ENCODE data around the gene TRAPPC4. TPM values are rescaled to one million over a fixed set of nuclear protein-coding genes. Genes with fewer than 3 reads are reported as not detected.

The TRAPPC4 gene
- total and polyA plus RNA-seq, 2 of the 8 experiments (the other 6 are each of a cell fraction or from before 2014, with no cell fraction given) = 94.3 to 223 TPM

GRCh38 chr11:119021631-119022030 is 3.1 kb downstream of the TRAPPC4 start:
- H3K23ac ChIP-seq (ENCODE audit: insufficient read length) = no peak overlapping the region
- FAIRE-seq (no peak), DNase-seq (ENCODE audit: low read depth in 1 of 2, low spot score in 2 of 2) (no peak)
- peaks cover 13 to 54% (median 37%) of the 10 kb centered on the region in 4 experiments for H3K36me3 ChIP-seq (ENCODE audit: control insufficient read depth in 2 of 4, insufficient read depth in 4 of 4, low read length in 3 of 4)
- no peak overlapping the region for H3K4me2 ChIP-seq (ENCODE audit: insufficient read depth in 1 of 2, low read depth in 2 of 2, low read length in 2 of 2)
- no peak overlapping the region for H3K56ac ChIP-seq (replicated peaks; ENCODE audit: insufficient read length, low read depth, low read length)
- H3K9ac ChIP-seq (replicated peaks in 1 of 4; ENCODE audit: extremely low read depth in 1 of 4, low read depth in 3 of 4, low read length in 3 of 4) = no peak overlapping the region
- 94% methylated on average over 5 of the region's 5 CpGs; no CpG with 5 or more reads in 1 of the 2 experiments for WGBS, 2 experiments (ENCODE audit: extremely low coverage in 1 of 2, insufficient coverage in 1 of 2, insufficient read length in 1 of 2, insufficient replicate concordance in 2 of 2, low coverage in 1 of 2, low lambda C conversion rate in 2 of 2, missing lambda C conversion rate in 1 of 2)
- H3K18ac ChIP-seq (ENCODE audit: extremely low read depth, low read length) = no peak overlapping the region
- POLR2A ChIA-PET (ENCODE audit: partially characterized antibody) = interaction anchor here (0.7 to 18.5 kb wide), 6 partner anchors 6 to 231 kb away, joined by 3 to 264 read pairs (median 4); partner anchors contain the start of genes CENATAC, DDX6 and SLC37A4
- no peaks in the 10 kb centered on the region for H3K27me3 ChIP-seq (replicated peaks in 1 of 4; ENCODE audit: control insufficient read depth in 3 of 4, extremely low read depth in 1 of 4, insufficient read depth in 3 of 4, low read length in 3 of 4)
- no peak overlapping the region for H3K14ac ChIP-seq (ENCODE audit: insufficient read length)
- no peaks in the 10 kb centered on the region for H3K9me3 ChIP-seq (ENCODE audit: insufficient read depth in 2 of 2, low read depth in 1 of 2, low read length in 1 of 2)
- no peak overlapping the region for H3K27ac ChIP-seq (ENCODE audit: low read depth, low read length)
- peaks cover under 1 to 8% of the 10 kb centered on the region in 2 experiments for H4K20me1 ChIP-seq (replicated peaks in 1 of 2; ENCODE audit: control insufficient read depth in 1 of 2, insufficient read depth in 2 of 2, low read length in 2 of 2)
- no peak overlapping the region for H4K8ac ChIP-seq (ENCODE audit: extremely low read depth, insufficient read depth, low read length)
- peaks cover 0 to 8% (median 1%) of the 10 kb centered on the region in 4 experiments; a peak in 4 of 7 replicates for H3K4me1 ChIP-seq (replicated peaks in 1 of 4; ENCODE audit: control insufficient read depth in 3 of 4, insufficient read depth in 4 of 4, low read length in 3 of 4)
- H2AFZ ChIP-seq (ENCODE audit: low read length) = no peak overlapping the region
- no peak overlapping the region for H2BK20ac ChIP-seq (ENCODE audit: low read length)
- H2BK12ac ChIP-seq (ENCODE audit: low read depth, low read length) = no peak overlapping the region
- no peak overlapping the region for H2BK120ac ChIP-seq (replicated peaks; ENCODE audit: low read depth, low read length)
- peaks cover 10% of the 10 kb centered on the region for H3K79me1 ChIP-seq (ENCODE audit: low read depth, low read length)
- no peak overlapping the region for H3K4ac ChIP-seq (replicated peaks; ENCODE audit: insufficient read length, low read depth, low read length)
- H3K23me2 ChIP-seq (ENCODE audit: low read depth, low read length) = no peaks in the 10 kb centered on the region; the same call in 1 of the 2 replicates
- CTCF ChIA-PET (ENCODE audit: partially characterized antibody) = interaction anchor here (0.9 kb wide), 1 partner anchor 9 kb away, joined by 3 read pairs; the partner anchor contains the start of gene SLC37A4
- H2BK5ac ChIP-seq (ENCODE audit: low read depth, low read length) = no peak overlapping the region
- no peak overlapping the region for H2BK15ac ChIP-seq (ENCODE audit: low read length)
- H4K91ac ChIP-seq (replicated peaks; ENCODE audit: insufficient read length, low read length) = no peak overlapping the region
- H3K4me3 ChIP-seq (ENCODE audit: extremely low read depth in 1 of 4, insufficient read depth in 2 of 4, low read depth in 3 of 4, low read length in 4 of 4) = no peak overlapping the region
- peaks cover 15 to 44% of the 10 kb centered on the region in 2 experiments; a peak in 3 of 4 replicates for H3K79me2 ChIP-seq (ENCODE audit: control insufficient read depth in 1 of 2, insufficient read depth in 2 of 2, low read length in 2 of 2)
- no peak overlapping the region for H2AK5ac ChIP-seq (ENCODE audit: low read depth, low read length)
- H4K5ac ChIP-seq (ENCODE audit: insufficient read length, low read depth, low read length) = no peak overlapping the region
- no peak for TF ChIP-seq NRF1 (IDR thresholded peaks at IDR 0.05; ENCODE audit: low read depth, low read length)
